ENCODE data around the gene MGA. TPM values are rescaled to one million over a fixed set of nuclear protein-coding genes. Genes with fewer than 3 reads are reported as not detected.

MGA gene
- total RNA-seq, 4 donors from 2014 or later, result 54.8 to 156 (median 114) TPM

DNA sequence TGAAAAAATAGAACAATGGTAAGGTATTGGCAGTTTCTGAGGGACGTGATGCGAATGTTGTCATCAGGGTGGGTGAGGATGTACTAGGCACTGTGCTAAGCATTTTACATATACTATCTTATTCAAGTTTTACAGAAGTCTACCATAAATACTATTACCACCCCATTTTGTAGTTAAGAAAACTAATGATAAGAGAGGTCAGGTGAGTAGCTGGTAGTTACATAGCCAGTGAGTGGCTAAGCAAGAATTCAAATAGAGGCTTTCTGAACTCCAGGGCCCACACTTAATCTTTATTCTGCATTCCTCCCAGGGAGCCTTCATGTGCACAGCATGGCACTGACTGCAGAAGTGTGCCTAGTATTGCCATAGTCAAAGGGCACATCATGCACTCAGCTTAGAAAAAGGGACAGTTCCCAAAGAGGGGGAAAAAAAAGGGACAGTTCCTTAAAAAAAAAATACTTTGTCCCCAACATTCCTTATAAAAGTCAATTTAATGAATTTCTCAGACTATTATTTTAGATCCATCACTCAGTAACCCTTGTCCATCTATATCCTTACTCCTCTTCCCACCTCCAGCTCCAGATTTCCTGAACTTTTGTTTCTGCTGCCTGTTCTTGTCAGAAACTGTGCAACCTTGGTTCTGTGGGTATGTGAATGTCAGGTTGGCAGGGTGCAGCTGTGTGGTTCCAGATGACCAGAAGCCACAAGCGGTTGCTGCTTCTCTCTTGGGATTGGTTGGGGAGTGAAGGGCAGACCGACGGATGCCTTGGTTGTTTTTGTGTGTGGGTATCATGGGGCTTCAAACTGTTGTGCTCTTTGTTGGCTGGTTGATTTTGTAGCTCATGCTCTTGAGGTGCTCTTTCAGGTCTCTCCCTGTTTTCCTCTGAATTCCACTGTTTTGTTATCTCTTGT, 122.4 kb downstream of the MGA start:
- Histone ChIP-seq H3K4me1 (no peaks in the 10 kb centered on the region), H3K27ac (no peak overlapping the region), H3K9me3 (no peaks in the 10 kb centered on the region), H3K27me3 (no peaks in the 10 kb centered on the region), H3K4me3 (no peak overlapping the region), H3K36me3 (no peaks in the 10 kb centered on the region)
- TF ChIP-seq, protein P1, sequence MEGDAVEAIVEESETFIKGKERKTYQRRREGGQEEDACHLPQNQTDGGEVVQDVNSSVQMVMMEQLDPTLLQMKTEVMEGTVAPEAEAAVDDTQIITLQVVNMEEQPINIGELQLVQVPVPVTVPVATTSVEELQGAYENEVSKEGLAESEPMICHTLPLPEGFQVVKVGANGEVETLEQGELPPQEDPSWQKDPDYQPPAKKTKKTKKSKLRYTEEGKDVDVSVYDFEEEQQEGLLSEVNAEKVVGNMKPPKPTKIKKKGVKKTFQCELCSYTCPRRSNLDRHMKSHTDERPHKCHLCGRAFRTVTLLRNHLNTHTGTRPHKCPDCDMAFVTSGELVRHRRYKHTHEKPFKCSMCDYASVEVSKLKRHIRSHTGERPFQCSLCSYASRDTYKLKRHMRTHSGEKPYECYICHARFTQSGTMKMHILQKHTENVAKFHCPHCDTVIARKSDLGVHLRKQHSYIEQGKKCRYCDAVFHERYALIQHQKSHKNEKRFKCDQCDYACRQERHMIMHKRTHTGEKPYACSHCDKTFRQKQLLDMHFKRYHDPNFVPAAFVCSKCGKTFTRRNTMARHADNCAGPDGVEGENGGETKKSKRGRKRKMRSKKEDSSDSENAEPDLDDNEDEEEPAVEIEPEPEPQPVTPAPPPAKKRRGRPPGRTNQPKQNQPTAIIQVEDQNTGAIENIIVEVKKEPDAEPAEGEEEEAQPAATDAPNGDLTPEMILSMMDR (IDR thresholded peaks at IDR 0.05), result no peak
- DNase-seq, result no peak
- intact Hi-C loops (cut with DNase I; ENCODE audit: low total_unique reads), result no loop called here

DNA sequence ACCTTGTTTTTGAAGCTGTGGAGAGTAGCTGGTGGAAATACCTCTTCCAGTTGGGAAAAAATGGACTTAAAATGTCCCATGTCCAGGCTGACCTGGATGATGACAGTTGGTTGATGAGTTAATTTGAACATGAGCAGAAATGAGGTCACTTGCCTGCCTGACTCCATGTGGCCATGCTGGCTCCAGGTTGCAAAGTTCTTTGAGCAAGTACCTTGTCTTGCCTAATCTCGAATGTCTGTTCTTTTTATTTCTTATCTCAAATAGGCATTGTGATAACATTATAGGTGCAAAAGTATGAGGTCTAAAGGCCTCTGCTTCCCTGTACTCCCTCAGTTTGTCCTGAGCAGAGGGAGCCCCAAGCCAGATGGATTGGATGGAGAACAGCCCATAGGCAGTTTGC, 123.1 kb downstream of the MGA start:
- H3K9me3 ChIP-seq, result no peaks in the 10 kb centered on the region
- no peaks in the 10 kb centered on the region for H3K4me1 ChIP-seq

DNA sequence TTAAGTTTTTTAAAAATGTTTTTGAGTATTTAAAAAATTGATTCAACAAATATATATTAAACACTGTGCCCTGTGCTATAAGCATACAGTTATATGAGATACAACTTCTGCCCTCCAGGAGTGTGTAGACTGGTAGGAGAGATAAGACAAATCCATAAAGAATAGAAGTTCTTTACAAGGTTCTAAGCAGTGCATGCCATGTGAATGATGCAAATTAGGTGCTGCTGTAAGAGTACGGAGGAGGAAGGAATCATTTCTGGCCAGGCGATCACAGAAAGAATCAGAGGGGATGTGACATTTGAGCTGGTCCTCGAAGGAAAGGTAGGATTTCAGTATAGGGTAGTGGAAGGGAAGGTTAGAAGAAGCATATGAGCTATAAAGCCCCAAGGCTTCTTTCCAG, 128.1 kb downstream of the MGA start:
- TF ChIP-seq, protein P1 (IDR thresholded peaks at IDR 0.05), result no peak
- no peak for TF ChIP-seq POLR2A (IDR thresholded peaks at IDR 0.05)
- H3K27ac ChIP-seq, result no peak overlapping the region
- H3K27me3 ChIP-seq, result no peaks in the 10 kb centered on the region
- H3K4me3 ChIP-seq, result no peak overlapping the region
- intact Hi-C loops (cut with DNase I; ENCODE audit: low total_unique reads), result no loop called here
- H3K36me3 ChIP-seq, result no peaks in the 10 kb centered on the region
- no peaks in the 10 kb centered on the region for H3K9me3 ChIP-seq
- H3K4me1 ChIP-seq, result peaks cover 6 to 12% of the 10 kb centered on the region in 2 donors
- DNase-seq, result no peak

More for the DNA sequence above, 123.1 kb downstream of the MGA start:
- TF ChIP-seq POLR2A (IDR thresholded peaks at IDR 0.05), result no peak
- no peaks in the 10 kb centered on the region for H3K27me3 ChIP-seq
- H3K36me3 ChIP-seq, result no peaks in the 10 kb centered on the region
- intact Hi-C loops (cut with DNase I; ENCODE audit: low total_unique reads), result no loop called here
- DNase-seq, result no peak
- H3K27ac ChIP-seq, result no peak overlapping the region
- H3K4me3 ChIP-seq, result no peak overlapping the region

DNA sequence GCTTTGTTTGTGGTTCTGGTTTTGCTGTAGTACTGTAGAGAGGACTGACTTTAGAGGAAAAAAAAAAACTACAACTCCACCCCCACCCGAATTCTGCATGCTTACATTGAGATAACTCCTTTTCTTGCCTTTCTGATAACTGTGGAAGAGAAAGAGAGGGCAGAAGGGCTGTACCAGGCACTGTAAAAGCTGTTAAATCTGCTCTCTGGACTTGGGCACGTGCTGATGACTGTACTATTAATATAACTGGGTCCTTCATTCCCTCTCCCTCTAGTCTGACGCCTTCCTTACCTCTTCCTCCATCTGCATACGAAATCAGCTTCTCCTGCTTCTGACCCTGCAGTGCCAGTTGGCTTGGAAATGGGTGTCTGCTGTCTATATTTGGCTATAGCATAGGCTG, 129.0 kb downstream of the MGA start:
- DNase-seq, result no peak
- peak overlapping the region; percentile 22 to 34 for H3K27ac ChIP-seq
- no peak for TF ChIP-seq POLR2A (IDR thresholded peaks at IDR 0.05)
- TF ChIP-seq, protein P1 (IDR thresholded peaks at IDR 0.05), result no peak
- no peaks in the 10 kb centered on the region for H3K9me3 ChIP-seq
- H3K36me3 ChIP-seq, result no peaks in the 10 kb centered on the region
- intact Hi-C loops (cut with DNase I; ENCODE audit: low total_unique reads), result no loop called here
- no peaks in the 10 kb centered on the region for H3K27me3 ChIP-seq
- H3K4me3 ChIP-seq, result no peak overlapping the region
- H3K4me1 ChIP-seq, result peaks cover 6 to 12% of the 10 kb centered on the region in 2 donors

DNA sequence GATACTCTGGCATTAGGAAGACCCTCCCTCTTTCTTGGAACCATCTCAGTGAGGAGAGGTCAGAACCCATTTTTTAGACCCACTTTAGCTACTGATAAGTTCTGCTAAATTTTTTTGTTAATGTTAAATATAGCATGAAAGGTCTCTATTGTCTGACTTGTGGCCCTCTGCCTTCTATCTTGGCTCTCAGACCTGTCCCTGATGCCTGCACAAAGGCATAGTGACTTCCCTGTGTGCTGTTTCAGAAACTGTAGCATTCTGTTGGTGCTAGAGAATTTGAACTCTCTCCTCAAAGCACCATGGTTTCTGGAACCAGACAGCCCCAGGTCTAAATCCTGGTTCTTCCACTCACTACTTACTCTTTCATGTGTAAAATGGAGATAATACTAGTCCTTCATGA, 129.5 kb downstream of the MGA start:
- intact Hi-C loops (cut with DNase I; ENCODE audit: low total_unique reads), result no loop called here
- Histone ChIP-seq H3K36me3 (no peaks in the 10 kb centered on the region), H3K4me3 (no peak overlapping the region), H3K9me3 (no peaks in the 10 kb centered on the region), H3K4me1 (peaks cover 6 to 12% of the 10 kb centered on the region in 2 donors), H3K27me3 (no peaks in the 10 kb centered on the region), H3K27ac (peak overlapping the region; percentile 22 to 34)
- no peak for TF ChIP-seq POLR2A (IDR thresholded peaks at IDR 0.05)
- TF ChIP-seq, protein P1 (IDR thresholded peaks at IDR 0.05), result no peak
- no peak for DNase-seq
